ENCODE measurements around the gene GPR156. TPM values are rescaled to one million over a fixed set of nuclear protein-coding genes. Genes with fewer than 3 reads are reported as not detected.

The GPR156 gene
- total RNA-seq, result under 0.01 TPM in 2 replicates

GRCh38 chr3:120284747-120285507 is at the start of gene GPR156:
GPR156 (minus strand) TSS chr3:120285222; CDS start chr3:120244098, 41,124 bp downstream.

Other genes starting within 250 kb of the GPR156 start
- gene GSK3B, start 190.8 kb downstream of the GPR156 start, total RNA-seq, result 35.7 and 36.1 TPM in 2 replicates
- 15.9 and 22.9 TPM in 2 replicates for gene LRRC58, start 64.1 kb upstream of the GPR156 start, total RNA-seq
- gene FSTL1, start 165.8 kb upstream of the GPR156 start, total RNA-seq, result 483 and 818 TPM in 2 replicates